ENCODE data around the gene ALKBH7. TPM values are rescaled to one million over a fixed set of nuclear protein-coding genes. Genes with fewer than 3 reads are reported as not detected.
"Not testable (repeated sequence)": the region's sequence is repeated elsewhere in the genome, so short reads cannot be mapped to it uniquely, and the experiment has no call there.

Gene ALKBH7
- total RNA-seq, 6 experiments from 2014 or later = 40.8 to 60.7 (median 47.9) TPM

DNA sequence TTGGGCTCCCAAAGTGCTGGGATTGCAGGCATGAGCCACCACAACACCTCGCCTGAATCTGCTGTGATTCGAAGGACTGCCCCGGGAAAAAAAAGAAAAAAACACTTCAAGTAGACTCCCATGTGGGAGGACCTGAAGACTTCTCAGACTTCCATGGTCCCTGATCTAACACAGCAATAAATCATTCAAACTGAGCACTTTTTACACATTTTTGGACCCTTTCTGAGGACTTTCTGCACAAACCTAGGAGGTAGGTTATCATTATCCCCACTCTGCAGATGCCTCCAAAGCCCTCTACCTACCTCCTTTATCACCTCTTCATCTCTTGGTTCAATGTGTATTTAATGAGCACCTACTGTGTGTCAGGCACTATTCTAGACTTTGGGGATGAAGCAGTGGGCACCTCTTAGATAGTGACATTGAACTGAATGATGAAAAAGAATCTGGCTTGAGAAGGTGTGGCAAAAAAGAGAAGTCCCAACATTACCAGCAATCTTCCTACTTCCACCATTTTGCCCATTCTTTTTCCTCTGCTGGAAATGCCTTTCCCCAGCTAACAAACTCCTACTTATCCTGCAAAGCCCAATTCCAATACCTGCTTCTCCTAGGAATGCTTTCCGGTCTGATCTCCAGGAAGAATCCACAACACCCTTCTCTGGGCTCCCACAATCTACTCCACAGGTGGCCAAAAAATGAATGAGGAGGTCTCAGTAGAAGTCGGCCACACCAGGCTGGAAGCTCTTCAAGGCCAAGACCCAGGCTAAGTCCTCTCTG, 12.8 kb upstream of the ALKBH7 start:
- Mint-ChIP-seq H3K27ac (no peak overlapping the region), H3K4me3 (no peak overlapping the region), H3K9me3 (no peaks in the 10 kb centered on the region), H3K4me1 (ENCODE audit: low read depth) (peaks cover 7% of the 10 kb centered on the region), H3K36me3 (ENCODE audit: low read depth) (peaks cover 5% of the 10 kb centered on the region), H3K27me3 (ENCODE audit: insufficient read depth) (peaks cover 9% of the 10 kb centered on the region)
- no peak for DNase-seq
- TF ChIP-seq, protein P1, sequence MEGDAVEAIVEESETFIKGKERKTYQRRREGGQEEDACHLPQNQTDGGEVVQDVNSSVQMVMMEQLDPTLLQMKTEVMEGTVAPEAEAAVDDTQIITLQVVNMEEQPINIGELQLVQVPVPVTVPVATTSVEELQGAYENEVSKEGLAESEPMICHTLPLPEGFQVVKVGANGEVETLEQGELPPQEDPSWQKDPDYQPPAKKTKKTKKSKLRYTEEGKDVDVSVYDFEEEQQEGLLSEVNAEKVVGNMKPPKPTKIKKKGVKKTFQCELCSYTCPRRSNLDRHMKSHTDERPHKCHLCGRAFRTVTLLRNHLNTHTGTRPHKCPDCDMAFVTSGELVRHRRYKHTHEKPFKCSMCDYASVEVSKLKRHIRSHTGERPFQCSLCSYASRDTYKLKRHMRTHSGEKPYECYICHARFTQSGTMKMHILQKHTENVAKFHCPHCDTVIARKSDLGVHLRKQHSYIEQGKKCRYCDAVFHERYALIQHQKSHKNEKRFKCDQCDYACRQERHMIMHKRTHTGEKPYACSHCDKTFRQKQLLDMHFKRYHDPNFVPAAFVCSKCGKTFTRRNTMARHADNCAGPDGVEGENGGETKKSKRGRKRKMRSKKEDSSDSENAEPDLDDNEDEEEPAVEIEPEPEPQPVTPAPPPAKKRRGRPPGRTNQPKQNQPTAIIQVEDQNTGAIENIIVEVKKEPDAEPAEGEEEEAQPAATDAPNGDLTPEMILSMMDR (IDR thresholded peaks at IDR 0.05) = no peak

DNA sequence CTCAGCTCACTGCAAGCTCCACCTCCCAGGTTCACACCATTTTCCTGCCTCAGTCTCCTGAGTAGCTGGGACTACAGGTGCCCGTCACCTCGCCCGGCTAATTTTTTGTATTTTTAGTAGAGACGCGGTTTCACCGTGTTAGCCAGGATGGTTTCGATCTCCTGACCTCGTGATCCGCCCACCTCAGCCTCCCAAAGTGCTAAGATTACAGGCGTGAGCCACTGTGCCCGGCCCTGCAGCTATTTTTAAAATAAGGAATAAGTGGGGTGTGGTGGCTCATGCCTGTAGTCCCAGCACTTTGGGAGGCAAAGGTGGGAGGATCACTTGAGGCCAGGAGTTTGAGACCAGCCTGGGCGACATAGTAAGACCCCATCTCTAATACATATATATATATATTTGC, 12.1 kb upstream of the ALKBH7 start:
- 0 out of 2 replicates have a peak overlapping the region, but pooled peaks have one; percentile 96 for H3K4me3 Mint-ChIP-seq
- not testable (repeated sequence) for H3K27me3 Mint-ChIP-seq (ENCODE audit: insufficient read depth); H3K27ac Mint-ChIP-seq; H3K36me3 Mint-ChIP-seq (ENCODE audit: low read depth); H3K9me3 Mint-ChIP-seq; H3K4me1 Mint-ChIP-seq (ENCODE audit: low read depth); DNase-seq

- DNase-seq = not testable (repeated sequence)
Observed at GRCh38 chr19:6360857-6361216, 11.8 kb upstream of the ALKBH7 start.

GRCh38 chr19:6362027-6362350, 10.6 kb upstream of the ALKBH7 start:
- Mint-ChIP-seq H3K36me3 (ENCODE audit: low read depth) (peaks cover 5% of the 10 kb centered on the region), H3K27ac (peak overlapping the region; percentile 90), H3K27me3 (ENCODE audit: insufficient read depth) (peaks cover 9% of the 10 kb centered on the region), H3K4me1 (ENCODE audit: low read depth) (peaks cover 7% of the 10 kb centered on the region), H3K4me3 (peak overlapping the region; percentile 96), H3K9me3 (no peaks in the 10 kb centered on the region)
- TF ChIP-seq, protein P1 (IDR thresholded peaks at IDR 0.05) = no peak
- no peak for DNase-seq

More at GRCh38 chr19:6360857-6361216, 11.8 kb upstream of the ALKBH7 start:
- not testable (repeated sequence) for H3K4me1 Mint-ChIP-seq (ENCODE audit: low read depth); H3K36me3 Mint-ChIP-seq (ENCODE audit: low read depth); H3K27me3 Mint-ChIP-seq (ENCODE audit: insufficient read depth); H3K9me3 Mint-ChIP-seq; H3K27ac Mint-ChIP-seq
- H3K4me3 Mint-ChIP-seq = peak overlapping the region; percentile 96

- Mint-ChIP-seq H3K27me3 (ENCODE audit: insufficient read depth) (peaks cover 9% of the 10 kb centered on the region), H3K27ac (peak overlapping the region; percentile 90), H3K36me3 (ENCODE audit: low read depth) (peaks cover 5% of the 10 kb centered on the region), H3K4me1 (ENCODE audit: low read depth) (peaks cover 7% of the 10 kb centered on the region), H3K9me3 (no peaks in the 10 kb centered on the region), H3K4me3 (peak overlapping the region; percentile 96)
- DNase-seq = no peak
- TF ChIP-seq, protein P1 (IDR thresholded peaks at IDR 0.05) = no peak
Observed at GRCh38 chr19:6362351-6362801, 10.2 kb upstream of the ALKBH7 start.

- H3K9me3 Mint-ChIP-seq = no peaks in the 10 kb centered on the region
- H3K4me3 Mint-ChIP-seq = no peak overlapping the region
- TF ChIP-seq, protein P1 (IDR thresholded peaks at IDR 0.05) = no peak
- H3K27me3 Mint-ChIP-seq (ENCODE audit: insufficient read depth) = peaks cover 7% of the 10 kb centered on the region
- peaks cover 7% of the 10 kb centered on the region for H3K4me1 Mint-ChIP-seq (ENCODE audit: low read depth)
- DNase-seq = no peak
- no peak overlapping the region for H3K27ac Mint-ChIP-seq
- H3K36me3 Mint-ChIP-seq (ENCODE audit: low read depth) = peaks cover 6% of the 10 kb centered on the region
Observed at GRCh38 chr19:6364353-6364752, 8.2 kb upstream of the ALKBH7 start.

Data from HFFc6 (cell line).